H1 (cell line): Measurements from ENCODE around the gene NDUFB6.
"Not testable (repeated sequence)": the region's sequence is repeated elsewhere in the genome, so short reads cannot be mapped to it uniquely, and the experiment has no call there.

Experiments used
- CTCF ChIP-seq, 3 experiments: IDR thresholded peaks; 1 replicate in 2 of 3; 2 replicates in 1 of 3; pipeline versions ENCODE4 v1.5.1 to v1.6.1; 2011; ENCODE audit warnings: low read length in 3 of 3, mild to moderate bottlenecking in 3 of 3, inconsistent platforms in 2 of 3, low read depth in 1 of 3, moderate library complexity in 1 of 3; ENCODE audit not compliant: insufficient read depth in 1 of 3; ENCODE audit errors: control extremely low read depth in 1 of 3
- JUND ChIP-seq: IDR thresholded peaks from 2 replicates; pipeline ENCODE4 v1.6.1; 2011; ENCODE audit warnings: mild to moderate bottlenecking, improper control_type of control experiment, low read length
- POLR2A ChIP-seq, 2 experiments: IDR thresholded peaks; 1 replicate in 1 of 2; 2 replicates in 1 of 2; pipeline ENCODE4 v1.6.1; 2011; ENCODE audit warnings: low read depth in 2 of 2, low read length in 2 of 2, mild to moderate bottlenecking in 2 of 2; ENCODE audit errors: control extremely low read depth in 1 of 2
- RFX5 ChIP-seq: IDR thresholded peaks from 2 replicates; pipeline ENCODE4 v1.6.1; 2011; ENCODE audit warnings: low read depth, low read length, improper control_type of control experiment, borderline replicate concordance
- SIX5 ChIP-seq: IDR thresholded peaks from 2 replicates; pipeline ENCODE4 v1.6.1; 2011; ENCODE audit warnings: mild to moderate bottlenecking, low read depth, low read length
- TCF12 ChIP-seq: IDR thresholded peaks from 2 replicates; pipeline ENCODE4 v1.6.1; 2011; ENCODE audit warnings: low read depth, mild to moderate bottlenecking, low read length
- TF ChIP-seq, protein P1 (sequence below): IDR thresholded peaks from 2 replicates; pipeline ENCODE4 v1.6.1; 2012; ENCODE audit warnings: inconsistent platforms

DNA sequence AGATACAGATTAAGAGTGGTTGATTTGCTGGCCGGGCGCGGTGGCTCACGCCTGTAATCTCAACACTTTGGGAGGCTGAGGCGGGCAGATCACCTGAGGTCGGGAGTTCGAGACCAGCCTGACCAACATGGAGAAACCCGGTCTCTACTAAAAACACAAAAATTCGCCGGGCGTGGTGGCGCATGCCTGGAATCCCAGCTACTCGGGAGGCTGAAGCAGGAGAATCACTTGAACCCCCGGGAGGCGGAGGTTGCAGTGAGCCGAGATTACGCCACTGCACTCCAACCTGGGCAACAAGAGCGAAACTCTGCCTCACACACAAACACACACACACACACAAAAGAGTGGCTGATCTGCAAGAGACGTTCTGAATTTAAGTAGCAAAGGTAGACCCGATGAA is 24.7 kb downstream of the NDUFB6 start:
- not testable (repeated sequence) for TF ChIP-seq RFX5; CTCF (IDR thresholded peaks at IDR 0.05; ENCODE audit: control extremely low read depth in 1 of 3, insufficient read depth in 1 of 3, low read depth in 1 of 3, low read length in 3 of 3); TCF12; POLR2A (IDR thresholded peaks at IDR 0.05; ENCODE audit: control extremely low read depth in 1 of 2, low read depth in 2 of 2, low read length in 2 of 2); JUND; SIX5
- TF ChIP-seq, protein P1, sequence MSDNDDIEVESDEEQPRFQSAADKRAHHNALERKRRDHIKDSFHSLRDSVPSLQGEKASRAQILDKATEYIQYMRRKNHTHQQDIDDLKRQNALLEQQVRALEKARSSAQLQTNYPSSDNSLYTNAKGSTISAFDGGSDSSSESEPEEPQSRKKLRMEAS: not testable (repeated sequence)
